ENCODE measurements around the gene PXMP4. TPM values are rescaled to one million over a fixed set of nuclear protein-coding genes. Genes with fewer than 3 reads are reported as not detected.

PXMP4 gene
- total and polyA plus RNA-seq, 2 of the 4 experiments (the other 2 are of a cell fraction): 3.6 to 7.1 TPM

- H3K4ac ChIP-seq (ENCODE audit: low read depth, low read length): no peak overlapping the region
- H3K18ac ChIP-seq (ENCODE audit: low read depth, low read length): no peak overlapping the region
- H2AFZ ChIP-seq (replicated peaks; ENCODE audit: low read length, poor library complexity): peak overlapping the region; percentile 46
- H3K4me3 ChIP-seq (ENCODE audit: insufficient read depth, low read depth, low read length): no peak overlapping the region
- TF ChIP-seq ELK1 (IDR thresholded peaks at IDR 0.05; ENCODE audit: borderline replicate concordance, low read depth, low read length) (no peak), FOS (IDR thresholded peaks at IDR 0.05; ENCODE audit: low read depth, low read length) (no peak), CEBPB (IDR thresholded peaks at IDR 0.05; ENCODE audit: low read depth, low read length) (no peak), SMC3 (IDR thresholded peaks at IDR 0.05; ENCODE audit: low read depth, low read length) (no peak), POLR2A (IDR thresholded peaks at IDR 0.05; ENCODE audit: low read depth, low read length) (no peak), USF2 (IDR thresholded peaks at IDR 0.05; ENCODE audit: low read depth, low read length) (no peak), RCOR1 (IDR thresholded peaks at IDR 0.05; ENCODE audit: insufficient replicate concordance, low read length) (no peak)
- TF ChIP-seq, protein P1, sequence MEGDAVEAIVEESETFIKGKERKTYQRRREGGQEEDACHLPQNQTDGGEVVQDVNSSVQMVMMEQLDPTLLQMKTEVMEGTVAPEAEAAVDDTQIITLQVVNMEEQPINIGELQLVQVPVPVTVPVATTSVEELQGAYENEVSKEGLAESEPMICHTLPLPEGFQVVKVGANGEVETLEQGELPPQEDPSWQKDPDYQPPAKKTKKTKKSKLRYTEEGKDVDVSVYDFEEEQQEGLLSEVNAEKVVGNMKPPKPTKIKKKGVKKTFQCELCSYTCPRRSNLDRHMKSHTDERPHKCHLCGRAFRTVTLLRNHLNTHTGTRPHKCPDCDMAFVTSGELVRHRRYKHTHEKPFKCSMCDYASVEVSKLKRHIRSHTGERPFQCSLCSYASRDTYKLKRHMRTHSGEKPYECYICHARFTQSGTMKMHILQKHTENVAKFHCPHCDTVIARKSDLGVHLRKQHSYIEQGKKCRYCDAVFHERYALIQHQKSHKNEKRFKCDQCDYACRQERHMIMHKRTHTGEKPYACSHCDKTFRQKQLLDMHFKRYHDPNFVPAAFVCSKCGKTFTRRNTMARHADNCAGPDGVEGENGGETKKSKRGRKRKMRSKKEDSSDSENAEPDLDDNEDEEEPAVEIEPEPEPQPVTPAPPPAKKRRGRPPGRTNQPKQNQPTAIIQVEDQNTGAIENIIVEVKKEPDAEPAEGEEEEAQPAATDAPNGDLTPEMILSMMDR (conservative IDR thresholded peaks at IDR 0.05; ENCODE audit: low read depth, low read length): no peak
- dilution Hi-C loops (cut with HindIII; ENCODE audit: low sequenced_read_pairs, unreplicated experiment): no loop called here
- H3K79me1 ChIP-seq (ENCODE audit: low read depth in 1 of 2, low read length in 2 of 2): peaks cover 7 to 22% of the 10 kb centered on the region in 2 experiments; a peak in 2 of 4 replicates
- H3K9me3 ChIP-seq (ENCODE audit: control insufficient read depth, insufficient read depth, low read length): no peaks in the 10 kb centered on the region
- H3K14ac ChIP-seq (replicated peaks; ENCODE audit: low read depth, low read length): no peak overlapping the region
- H2BK120ac ChIP-seq (ENCODE audit: low read depth, low read length): no peak overlapping the region
- H2BK20ac ChIP-seq (ENCODE audit: low read depth, low read length): no peak overlapping the region
- H3K4me2 ChIP-seq (ENCODE audit: low read depth, low read length): no peak overlapping the region
- H4K20me1 ChIP-seq (ENCODE audit: insufficient read depth, low read length): peaks cover 2% of the 10 kb centered on the region; the same call in 1 of the 2 replicates
- 90% methylated on average over 6 of the region's 8 CpGs; no CpG with 5 or more reads in 1 of the 2 experiments for WGBS, 2 experiments (ENCODE audit: extremely low coverage in 2 of 2, insufficient read length in 1 of 2)
- no peak overlapping the region for H2BK5ac ChIP-seq (ENCODE audit: low read depth, low read length, poor library complexity, severe bottlenecking)
- intact Hi-C loops (cut with micrococcal nuclease): no loop called here
- DNase-seq: no peak
- no peaks in the 10 kb centered on the region for H3K27me3 ChIP-seq (ENCODE audit: control insufficient read depth, insufficient read depth, low read length)
- ChIA-PET CTCF (no interaction called here), POLR2A (ENCODE audit: unreplicated experiment) (no interaction called here)
- H3K23ac ChIP-seq (ENCODE audit: low read depth, low read length): no peak overlapping the region
- H4K5ac ChIP-seq (ENCODE audit: low read depth, low read length): no peak overlapping the region
- no TSS peak for BruUV-seq (replicated peaks)
- H3K9ac ChIP-seq (ENCODE audit: low read depth, low read length): no peak overlapping the region
- peak overlapping the region; percentile 93 to 96; a peak in 1 of 4 replicates for H4K8ac ChIP-seq (ENCODE audit: low read depth in 2 of 2, low read length in 2 of 2)
- H2AK9ac ChIP-seq (replicated peaks; ENCODE audit: low read depth, low read length, poor library complexity): peak overlapping the region; percentile 15
- no peak overlapping the region for H3K56ac ChIP-seq (ENCODE audit: extremely low read depth, insufficient read depth, low read length)
- H3K27ac ChIP-seq (ENCODE audit: insufficient read depth, low read length): no peak overlapping the region
- no peak overlapping the region for H2AK5ac ChIP-seq (ENCODE audit: low read depth, low read length)
- H3K36me3 ChIP-seq (ENCODE audit: control insufficient read depth, insufficient read depth, low read length): no peaks in the 10 kb centered on the region
- no peak overlapping the region for H2BK15ac ChIP-seq (ENCODE audit: low read depth, low read length)
- in situ Hi-C loops (cut with MboI; ENCODE audit: low sequenced_read_pairs): no loop called here
- 0 out of 2 replicates have a peak, but pooled peaks cover 13% of the 10 kb centered on the region for H3K9me1 ChIP-seq (ENCODE audit: insufficient read depth, low read length)
- H4K91ac ChIP-seq (ENCODE audit: insufficient read depth, low read depth, low read length): no peak overlapping the region
- ATAC-seq (ENCODE audit: low read depth): no peak
- peaks cover 9% of the 10 kb centered on the region for H3K4me1 ChIP-seq (ENCODE audit: control insufficient read depth, insufficient read depth, low read length)
Measured at GRCh38 chr20:33687370-33687915, 32.7 kb downstream of the PXMP4 start.
